HG03575 (cell line): ENCODE data around the gene SPATA1.
"Not testable (repeated sequence)": the region's sequence is repeated elsewhere in the genome, so short reads cannot be mapped to it uniquely, and the experiment has no call there.

Source experiments
- ATAC-seq: cut with Tn5 transposase; IDR thresholded peaks from one replicate; pipeline ENCODE4 v1.9.1; 2021; ENCODE audit not compliant: unreplicated experiment, insufficient number of reproducible peaks, low FRiP score; ENCODE audit errors: extremely low read depth

The SPATA1 gene

GRCh38 chr1:84506729-84507453 lies 705 bp downstream of the SPATA1 start:
- ATAC-seq: no peak

DNA sequence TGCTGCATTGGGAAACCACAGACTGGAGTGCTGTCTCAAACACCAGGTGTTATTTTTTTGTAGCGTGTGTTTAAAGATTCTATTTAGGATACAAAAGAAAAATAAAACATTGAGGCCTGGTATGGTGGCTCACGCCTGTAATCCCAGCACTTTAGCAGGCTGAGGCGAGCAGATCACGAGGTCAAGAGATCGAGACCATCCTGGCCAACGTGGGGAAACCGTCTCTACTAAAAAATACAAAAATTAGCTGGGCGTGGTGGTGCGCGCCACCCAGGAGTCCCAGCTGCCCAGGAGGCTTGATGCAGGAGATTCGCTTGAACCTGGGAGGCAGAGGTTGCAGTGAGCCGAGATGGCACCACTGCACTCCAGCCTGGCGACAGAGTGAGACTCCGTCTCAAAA lies 1.7 kb downstream of the SPATA1 start:
- ATAC-seq: not testable (repeated sequence)

DNA sequence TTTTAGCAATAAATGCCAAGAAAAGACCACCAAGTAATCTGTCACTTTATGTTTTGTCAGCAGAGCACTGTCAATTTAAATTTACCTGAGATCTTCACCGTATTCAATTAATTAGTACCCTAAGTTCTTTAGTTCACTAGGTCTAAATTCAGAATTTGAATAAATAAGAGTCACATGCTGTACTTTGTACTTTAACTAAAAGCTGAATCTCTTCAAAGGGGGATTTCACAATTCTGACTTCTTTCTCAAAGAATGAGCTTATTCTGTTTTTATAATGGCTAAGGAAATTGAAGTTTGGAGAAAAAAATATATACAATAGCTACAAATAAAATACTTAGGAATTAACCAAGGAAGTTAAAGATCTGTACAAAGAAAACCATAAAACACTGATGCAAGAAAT lies 2.3 kb downstream of the SPATA1 start:
- no peak for ATAC-seq

- no peak for ATAC-seq
Observed at GRCh38 chr1:84509029-84509428, 2.8 kb downstream of the SPATA1 start.

GRCh38 chr1:84510165-84510564 lies 4.0 kb downstream of the SPATA1 start:
- ATAC-seq: no peak

DNA sequence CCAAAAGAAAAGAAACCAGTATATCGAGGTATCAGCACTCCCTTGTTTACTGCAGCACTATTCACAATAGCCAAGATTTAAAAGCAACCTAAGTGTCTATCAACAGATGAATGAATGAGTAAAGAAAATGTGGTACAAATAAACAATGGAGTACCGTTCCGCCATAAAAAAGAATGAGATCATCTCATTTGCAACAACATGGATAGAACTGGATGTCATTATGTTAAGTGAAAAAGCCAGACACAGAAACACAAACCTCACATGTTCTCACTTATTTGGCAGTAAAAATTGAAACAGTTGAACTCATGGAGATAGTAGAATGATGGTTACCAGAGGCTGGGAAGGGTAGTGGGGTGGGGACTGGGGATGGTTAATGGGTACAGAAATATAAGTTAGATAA lies 4.5 kb downstream of the SPATA1 start:
- no peak for ATAC-seq

DNA sequence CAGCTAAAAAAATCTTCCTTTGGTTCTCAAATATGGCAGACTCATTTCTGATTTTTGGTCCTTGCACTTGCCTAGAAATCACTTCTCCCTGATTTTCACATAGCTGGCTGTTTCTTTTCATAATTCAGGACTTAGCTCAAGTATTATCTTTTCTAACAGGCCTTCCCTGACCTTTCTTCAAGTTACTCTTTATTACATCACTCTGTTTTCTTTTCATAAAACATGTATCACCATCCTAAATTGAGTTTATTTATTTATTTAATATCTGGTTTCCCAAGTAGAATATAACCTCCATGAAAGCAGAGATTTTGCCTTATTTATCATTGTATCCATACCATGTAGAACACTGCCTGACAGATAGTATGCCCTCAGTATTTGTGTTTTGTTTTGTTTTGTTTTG lies 18.4 kb downstream of the SPATA1 start:
- ATAC-seq: no peak

DNA sequence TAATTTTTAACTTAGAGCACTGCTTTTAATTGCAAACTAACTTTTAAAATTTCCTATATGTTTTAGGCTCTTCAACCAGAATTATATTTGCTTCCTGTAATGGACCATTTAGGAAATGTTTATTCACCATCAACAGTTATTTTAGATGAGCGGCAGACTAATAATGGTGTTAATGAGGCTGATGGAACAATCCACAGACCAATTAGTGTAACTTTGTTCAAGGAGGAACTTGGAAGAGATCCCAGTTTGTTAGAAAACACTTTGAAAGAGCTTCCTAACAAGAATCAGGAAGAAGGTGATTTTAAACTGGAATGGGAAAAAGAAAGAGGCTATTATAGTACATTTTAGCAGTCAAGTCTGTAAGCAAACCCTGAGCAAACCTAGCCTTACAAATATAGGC lies 19.6 kb downstream of the SPATA1 start:
- ATAC-seq: no peak

DNA sequence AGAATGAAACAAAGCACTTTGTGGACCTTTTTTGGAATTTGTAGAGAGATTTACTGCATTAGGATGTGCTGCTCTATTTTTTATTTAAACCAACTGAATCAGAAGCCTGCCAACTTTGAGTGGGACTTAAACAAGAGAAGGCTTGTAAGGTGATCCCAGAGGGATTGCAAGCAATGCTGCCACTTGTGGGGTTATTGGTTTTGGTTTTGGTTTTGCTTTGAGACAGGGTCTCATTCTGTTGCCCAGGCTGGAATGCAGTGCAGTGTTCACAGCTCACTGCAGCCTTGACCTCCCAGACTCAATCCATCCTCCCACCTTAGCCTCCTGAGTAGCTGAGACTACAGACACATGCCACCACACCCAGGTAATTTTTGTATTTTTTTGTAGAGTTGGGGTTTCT lies 32.4 kb downstream of the SPATA1 start:
- ATAC-seq: peak; percentile 66

GRCh38 chr1:84539972-84540371 lies 33.8 kb downstream of the SPATA1 start:
- no peak for ATAC-seq

DNA sequence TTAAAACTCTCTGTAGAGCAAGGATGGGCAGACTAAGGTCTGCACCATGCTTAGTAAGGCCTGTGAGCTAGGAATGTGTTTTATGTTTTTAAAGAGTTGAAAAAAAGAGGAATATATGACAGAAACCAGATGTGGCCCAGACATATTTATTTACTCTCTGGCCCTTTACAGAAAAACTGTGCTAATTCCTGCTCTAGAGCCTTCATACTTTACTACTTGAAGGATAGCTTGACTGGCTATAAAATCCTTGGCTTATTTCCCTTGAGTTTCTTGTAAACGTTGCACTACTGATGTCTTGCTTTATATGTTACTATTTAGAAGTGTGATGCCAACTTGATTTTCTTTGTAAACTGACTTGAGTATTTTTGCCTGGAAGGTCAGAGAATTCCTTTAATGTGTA lies 34.6 kb downstream of the SPATA1 start:
- ATAC-seq: no peak

GRCh38 chr1:84541679-84542078 lies 35.5 kb downstream of the SPATA1 start:
- no peak for ATAC-seq

DNA sequence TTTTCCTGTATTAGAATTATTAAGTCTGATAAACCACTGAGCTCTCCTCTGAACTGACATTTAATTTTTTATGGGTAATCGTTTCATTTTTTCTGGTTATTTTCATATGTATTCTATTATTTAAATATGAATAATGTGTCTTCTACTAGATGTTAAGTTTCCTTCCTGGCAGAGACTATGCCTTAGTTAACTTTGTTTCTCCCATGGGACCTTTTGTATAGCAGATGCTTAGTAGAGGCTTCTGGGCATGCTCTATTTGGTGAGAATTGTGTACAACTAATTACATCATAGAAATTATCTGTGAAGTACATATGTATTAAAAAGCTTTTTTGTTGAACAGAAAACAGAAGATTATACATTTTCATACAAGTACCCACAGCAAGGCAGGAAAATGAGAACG lies 44.6 kb downstream of the SPATA1 start:
- ATAC-seq: no peak

DNA sequence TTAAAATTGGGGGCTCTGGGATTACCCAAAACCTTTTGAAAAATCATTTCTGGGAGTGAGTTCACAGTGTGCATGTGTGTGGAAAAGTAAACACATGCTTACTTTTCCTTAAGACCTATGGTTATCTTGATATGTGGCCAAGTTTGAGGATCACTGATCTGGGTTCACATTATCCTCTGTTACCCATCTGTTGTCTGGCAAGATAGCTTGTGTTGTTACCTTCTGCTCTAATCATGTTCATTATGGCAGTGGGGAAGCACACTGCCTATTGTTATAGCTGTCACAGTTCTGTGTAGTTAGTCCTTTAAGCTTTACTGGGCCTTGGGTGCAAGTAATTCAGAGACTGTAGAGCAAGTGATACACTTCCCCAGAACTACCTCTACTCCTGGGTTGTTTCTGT lies 63.0 kb downstream of the SPATA1 start:
- no peak for ATAC-seq

- no peak for ATAC-seq
Observed at GRCh38 chr1:84570436-84571149, 64.4 kb downstream of the SPATA1 start.

DNA sequence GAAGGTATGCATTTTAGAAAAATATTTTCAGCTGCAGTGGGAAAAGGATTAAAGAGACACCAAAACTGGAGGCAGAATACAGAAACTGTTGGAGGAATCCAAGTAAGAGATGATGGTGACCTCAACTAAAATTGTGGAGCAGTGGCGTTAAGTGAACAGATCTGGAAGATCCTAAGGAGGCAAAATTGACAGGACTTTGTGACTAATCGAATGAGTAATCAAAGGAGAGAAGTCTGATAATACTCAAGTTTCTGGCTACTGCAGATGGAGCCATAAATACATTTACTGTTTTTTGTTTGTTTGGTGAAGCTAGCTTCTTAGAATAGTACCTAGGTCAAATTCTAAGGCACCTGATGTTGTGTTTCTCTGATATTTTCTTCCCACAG lies 65.0 kb downstream of the SPATA1 start:
- no peak for ATAC-seq

GRCh38 chr1:84573481-84573966 lies 67.3 kb downstream of the SPATA1 start:
- no peak for ATAC-seq

- ATAC-seq: peak; percentile 30
Observed at GRCh38 chr1:84573967-84574842, 68.0 kb downstream of the SPATA1 start, which contains the start of gene CTBS. Gene CTBS, minus strand, starts transcription at chr1:84574440. Its CDS starts 25 bp downstream, at chr1:84574415.

GRCh38 chr1:84574936-84575335 lies 68.8 kb downstream of the SPATA1 start:
- no peak for ATAC-seq

DNA sequence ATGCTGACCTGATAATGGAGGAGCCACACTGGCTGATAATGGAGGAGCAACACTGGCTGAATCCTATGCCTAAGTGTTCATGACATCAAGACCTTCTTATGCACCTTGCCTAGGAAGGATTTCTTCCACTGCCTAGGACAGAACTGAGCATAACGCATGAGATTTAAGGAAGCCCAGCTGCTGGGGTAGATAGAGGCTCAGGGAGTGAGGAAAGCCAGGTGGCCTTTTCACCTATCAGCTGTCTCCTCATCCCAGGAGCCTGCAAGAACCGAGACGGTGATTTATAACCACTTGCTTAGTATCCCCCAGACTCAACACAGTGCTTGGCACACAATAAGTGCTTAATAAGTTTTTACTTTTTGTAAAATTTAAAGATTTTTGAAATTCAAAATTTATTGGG lies 75.5 kb downstream of the SPATA1 start:
- no peak for ATAC-seq
